ENCODE measurements around the gene ADAM19.

Gene ADAM19

DNA sequence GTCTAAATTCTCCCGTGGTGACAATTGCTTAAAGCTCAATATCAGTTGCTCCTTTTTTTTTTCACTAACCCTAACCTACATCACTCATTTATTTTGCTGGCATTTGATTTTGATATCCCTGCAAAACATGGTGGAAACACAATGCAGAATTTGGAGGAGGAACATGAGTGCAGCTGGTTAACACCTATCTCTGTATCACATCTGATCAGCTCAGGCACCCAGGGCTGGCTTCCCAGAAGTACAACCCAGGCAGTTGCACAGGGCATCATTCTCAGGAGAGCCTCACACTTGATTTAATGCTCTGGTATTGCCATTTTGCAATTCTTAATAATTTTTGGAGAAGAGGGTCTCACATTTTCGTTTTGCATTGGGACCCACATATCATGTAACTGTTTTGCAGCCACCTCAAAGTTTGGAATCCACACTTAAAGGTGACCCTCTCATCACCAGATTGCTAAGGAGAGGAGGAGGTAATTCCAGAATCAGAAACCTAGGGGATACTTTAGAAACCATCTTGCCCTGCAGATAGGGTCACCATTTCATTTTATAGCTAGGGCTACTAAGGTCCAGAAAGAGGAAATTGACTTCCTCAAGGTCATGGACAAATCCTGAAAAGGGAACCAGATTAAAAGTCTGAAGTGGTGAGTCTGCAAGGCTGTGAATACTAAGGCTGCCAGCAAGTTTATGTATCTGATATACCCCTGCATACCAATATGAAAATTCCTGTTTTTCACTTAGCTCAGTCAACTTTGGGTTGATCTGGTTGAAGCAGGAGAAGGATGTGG, 19.3 kb upstream of the ADAM19 start:
- no peak for DNase-seq

- no peak for DNase-seq
Observed at GRCh38 chr5:157594257-157594656, 18.7 kb upstream of the ADAM19 start.

GRCh38 chr5:157593052-157593757, 17.6 kb upstream of the ADAM19 start:
- DNase-seq, result no peak

GRCh38 chr5:157592594-157592993, 17.0 kb upstream of the ADAM19 start:
- DNase-seq, result no peak

DNA sequence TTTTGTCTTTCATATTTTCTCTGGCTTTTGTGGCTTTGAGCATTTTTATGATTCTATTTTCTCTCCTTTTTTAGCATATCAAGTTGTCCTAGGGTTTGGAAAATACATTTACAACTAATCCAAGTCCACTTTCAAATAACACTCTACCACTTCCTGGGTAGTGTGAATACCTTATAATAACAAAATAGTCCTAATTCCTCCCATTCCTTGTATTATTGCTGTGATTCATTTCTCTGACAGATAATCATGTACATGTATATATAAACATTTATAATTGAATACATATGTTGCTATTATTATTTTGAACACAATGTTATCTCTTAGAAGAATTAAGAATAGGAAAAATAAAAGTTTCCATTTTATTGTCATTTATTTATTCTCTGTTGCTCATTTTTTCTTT, 14.9 kb upstream of the ADAM19 start:
- DNase-seq, result no peak

- no peak for DNase-seq
Observed at GRCh38 chr5:157584628-157585027, 9.1 kb upstream of the ADAM19 start.

DNA sequence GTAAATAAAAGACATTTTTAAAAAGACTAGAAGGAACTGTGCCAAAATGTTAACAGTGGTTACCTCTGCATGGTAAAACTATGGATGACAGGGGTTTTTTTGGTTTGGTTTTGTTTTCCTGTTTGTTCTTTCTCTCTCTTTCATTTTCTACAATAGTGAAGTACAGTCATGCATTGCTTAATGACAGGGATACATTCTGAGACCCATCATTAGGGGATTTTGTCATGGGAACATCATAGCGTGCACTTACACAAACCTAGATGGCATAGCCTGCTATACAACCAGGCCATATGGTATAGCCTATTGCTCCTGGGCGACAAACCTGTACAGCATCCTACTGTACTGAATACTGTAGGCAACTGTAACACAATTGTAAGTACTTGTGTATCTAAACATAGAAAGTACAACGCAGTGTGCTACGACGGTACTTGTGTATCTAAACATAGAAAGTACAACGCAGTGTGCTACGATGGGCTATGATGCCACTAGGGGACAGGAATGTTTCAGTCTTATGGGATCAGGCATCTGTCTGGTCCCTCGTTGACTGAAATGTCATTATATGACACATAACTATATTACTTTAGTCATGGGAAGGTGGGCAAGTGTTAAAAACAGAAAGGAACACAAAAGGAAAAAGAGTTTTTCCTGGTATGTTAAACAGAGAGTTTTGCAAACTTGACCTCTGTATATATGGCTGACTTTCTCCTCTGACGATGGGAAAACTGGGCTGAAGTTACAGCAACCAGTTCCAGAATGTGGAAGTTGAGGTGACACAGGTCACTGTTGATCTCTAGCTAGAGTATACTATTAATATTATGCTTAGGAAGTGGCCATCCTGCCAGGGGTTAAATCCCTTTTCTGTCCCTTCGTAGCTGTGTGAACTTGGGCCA, 7.4 kb upstream of the ADAM19 start:
- peak; percentile 81 for DNase-seq

DNA sequence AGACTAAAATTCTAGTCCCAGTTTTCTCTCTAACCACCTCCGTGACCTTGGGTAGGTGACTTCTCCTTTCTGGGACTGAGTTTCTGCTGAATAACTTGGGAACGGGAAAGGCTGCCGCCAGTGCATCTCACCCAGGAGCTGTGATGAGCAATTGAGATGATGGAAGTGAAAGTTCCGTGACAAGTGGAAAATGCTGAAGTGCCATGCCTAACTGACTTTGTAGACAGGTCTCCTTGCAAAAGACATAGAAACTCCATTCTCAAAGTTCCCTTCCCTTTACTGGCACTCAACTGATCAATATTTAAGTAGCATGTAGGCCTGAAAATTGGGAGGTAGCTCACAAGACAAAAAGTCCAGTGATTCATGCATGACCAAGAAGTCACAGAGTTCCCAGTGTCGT, 6.3 kb upstream of the ADAM19 start:
- no peak for DNase-seq

GRCh38 chr5:157578079-157578780, 2.7 kb upstream of the ADAM19 start:
- no peak for DNase-seq

DNA sequence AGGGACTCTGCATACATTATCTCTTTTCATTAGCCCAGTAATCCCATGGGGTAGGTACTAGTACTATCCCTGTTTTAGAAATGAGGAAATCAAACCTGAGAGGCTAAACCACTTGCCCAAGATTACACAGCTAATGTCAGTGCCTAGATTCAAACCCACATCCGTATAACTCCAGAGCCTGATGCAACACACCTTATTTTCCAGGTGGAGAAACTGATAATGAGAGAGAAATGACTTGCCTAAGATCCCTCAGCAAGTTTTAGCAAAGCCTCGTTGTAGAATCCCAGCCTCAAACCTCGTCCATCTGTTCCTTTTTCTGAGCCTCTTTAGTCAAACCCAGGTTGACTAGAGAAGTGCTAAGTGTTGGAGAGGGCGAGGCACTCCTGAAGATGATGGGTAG, 1.1 kb upstream of the ADAM19 start:
- DNase-seq, result no peak

DNA sequence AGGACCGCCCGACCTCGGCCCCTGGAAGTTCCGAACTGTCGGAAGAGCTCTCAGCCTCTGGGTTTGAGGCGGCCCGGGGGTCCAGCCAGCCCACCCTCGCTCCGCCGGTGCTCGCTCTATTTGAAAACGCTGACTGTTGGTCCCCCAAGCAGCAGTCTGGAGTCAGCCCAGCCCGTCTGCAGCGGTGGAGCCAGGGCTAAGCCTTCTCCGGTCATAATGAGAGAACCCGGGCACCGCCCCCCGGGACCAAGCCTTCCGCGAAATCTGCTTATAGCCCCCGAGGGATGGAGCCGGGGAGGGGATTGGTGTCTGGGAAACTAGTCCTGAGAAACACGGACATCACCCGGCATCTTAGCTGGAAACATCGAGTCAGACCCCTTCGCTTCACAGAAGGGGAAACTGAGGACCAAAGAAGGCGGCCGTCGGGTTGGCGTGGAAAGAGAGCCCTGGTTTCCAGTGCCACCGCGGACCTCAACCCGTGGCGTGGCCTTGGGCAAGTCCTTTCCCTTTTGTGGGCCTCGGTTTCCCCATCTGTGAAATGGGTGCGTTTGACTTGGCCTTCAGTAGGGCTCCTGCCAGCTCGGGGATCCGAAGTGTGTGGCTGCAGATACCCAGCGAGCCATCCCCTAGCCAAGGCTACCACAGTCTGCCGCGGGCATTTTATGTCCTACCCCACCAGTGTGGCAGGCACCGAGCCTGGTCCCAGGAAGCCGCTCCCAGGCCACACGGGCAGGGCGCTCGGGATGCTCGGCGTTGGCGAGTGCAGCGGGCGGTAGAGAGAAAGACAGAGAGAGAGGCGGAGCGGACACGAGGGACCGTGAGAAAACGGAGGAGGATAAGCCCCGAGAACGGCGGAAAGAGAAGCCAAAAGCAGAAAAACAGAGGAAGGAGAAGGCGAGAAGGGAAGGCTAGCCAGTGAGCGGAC, 857 bp downstream of the ADAM19 start:
- peak; percentile 53 for DNase-seq

DNA sequence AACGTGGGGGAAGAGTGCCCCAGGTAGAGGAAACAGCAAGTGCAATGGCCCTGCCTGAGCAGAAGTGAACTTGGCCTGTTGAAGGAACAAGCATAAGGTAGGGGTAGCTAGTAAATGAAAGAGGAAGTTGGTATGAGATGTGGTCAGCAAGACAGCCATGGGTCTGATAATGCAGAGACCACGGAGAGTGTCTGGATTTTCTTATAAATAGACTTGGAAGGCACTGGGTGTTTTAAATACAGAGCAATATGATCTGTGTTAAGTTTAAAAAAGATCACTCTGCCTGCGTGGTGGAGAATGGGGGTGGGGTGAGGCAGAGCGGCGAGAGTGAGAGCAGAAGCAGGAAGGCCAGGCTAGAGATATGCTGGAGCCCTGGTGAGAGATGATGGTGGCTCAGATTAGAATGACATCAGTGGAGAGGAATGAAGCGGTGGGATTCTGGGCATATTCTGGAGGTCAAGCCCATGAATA, 4.2 kb downstream of the ADAM19 start:
- no peak for DNase-seq

GRCh38 chr5:157570531-157571200, 4.9 kb downstream of the ADAM19 start:
- no peak for DNase-seq

GRCh38 chr5:157568720-157569119, 6.9 kb downstream of the ADAM19 start:
- DNase-seq, result no peak

GRCh38 chr5:157568222-157568621, 7.4 kb downstream of the ADAM19 start:
- no peak for DNase-seq

DNA sequence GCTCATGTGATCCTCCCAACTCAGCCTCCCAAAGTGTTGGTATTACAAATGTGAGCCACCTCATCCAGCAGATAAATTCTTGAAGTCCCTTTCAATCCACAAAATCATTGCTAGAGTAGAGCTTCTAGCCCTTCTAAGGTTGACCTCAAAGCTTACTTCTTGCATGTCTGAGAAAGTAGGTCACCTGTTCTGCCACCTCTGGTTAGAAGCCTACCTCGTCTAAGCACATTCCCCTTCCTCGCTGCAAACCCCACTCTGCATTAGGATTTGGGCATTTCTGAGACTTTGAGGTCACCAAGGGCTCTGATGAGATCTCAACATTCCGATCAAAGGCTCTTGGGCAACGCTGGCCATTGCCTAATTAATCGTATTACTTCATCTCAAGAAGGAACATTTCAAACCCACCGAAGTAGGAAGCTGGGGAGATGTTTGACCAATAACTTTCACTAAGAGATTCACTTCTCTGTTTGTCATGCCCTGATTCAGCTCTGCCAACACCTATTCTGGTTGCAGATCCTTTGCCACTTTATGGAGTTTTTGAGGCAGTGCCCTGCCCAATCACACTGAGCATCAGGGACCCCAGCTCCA, 8.6 kb downstream of the ADAM19 start:
- no peak for DNase-seq

DNA sequence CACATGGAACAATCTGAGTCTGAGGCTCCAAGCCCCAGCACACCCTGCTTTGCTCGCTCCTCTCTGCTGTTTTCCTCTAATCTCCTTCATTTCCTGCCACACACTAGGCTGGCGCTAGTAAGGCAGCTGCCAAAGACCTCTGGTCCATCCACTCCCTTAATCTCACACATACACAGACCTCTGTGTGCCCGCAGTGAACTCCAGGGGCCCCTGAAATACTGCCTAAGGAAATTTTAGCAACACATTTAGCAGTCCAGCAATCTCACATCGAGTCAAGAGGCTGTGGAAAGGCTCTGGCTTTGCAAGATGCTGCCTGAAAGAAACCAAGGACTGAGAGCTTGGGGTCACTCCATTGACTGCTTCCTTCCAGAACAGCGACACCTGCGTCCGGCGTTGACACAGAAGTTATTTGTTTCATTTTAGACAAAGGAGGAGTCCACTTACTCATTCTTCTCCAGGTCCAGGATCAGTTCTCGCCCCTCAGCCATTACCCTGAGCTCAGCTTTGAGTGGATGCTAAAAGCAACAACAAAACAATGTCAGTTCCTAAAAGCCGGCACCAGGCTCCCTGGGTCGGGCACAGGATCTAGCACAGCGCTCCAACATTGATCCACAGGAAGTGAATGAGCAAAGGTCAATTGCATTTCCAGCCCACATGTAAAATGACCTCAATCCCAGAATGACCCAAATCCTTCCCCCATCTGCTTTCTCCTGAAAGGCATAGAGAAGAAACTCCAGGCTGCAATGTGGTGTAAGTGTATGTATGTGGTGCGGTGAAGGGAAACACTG, 11.5 kb downstream of the ADAM19 start:
- no peak for DNase-seq

DNA sequence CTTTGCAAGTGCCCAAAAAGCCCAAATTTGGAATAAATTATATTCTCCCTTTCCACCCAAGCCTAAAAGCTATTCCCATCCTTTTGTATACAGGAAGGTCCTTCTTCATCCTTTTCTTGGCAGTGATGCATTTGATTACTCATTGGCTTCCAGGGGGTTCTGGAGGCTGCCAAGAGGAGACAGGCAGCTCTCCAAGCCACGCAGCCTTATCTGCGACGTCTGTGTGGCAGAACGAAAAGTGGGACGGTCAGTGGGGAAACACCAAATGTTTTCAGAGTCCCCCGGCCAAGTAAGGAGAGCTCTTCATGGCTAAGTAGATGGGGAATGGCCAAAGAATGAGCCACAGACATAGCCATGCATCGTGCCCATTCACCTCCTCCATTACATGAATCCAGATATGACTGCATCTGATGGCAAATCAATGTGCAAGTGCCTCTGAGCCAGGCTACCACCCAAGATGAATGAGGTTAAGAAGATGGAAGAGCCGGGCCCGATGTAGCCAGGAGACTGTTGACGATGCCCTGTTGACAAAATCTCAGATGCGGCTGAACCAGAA, 12.1 kb downstream of the ADAM19 start:
- no peak for DNase-seq

GRCh38 chr5:157562111-157562581, 13.4 kb downstream of the ADAM19 start:
- DNase-seq, result peak; percentile 12
